Activated naive CD4-positive, alpha-beta T cell treated with anti-CD3 and anti-CD28 coated beads, Interleukin-2, amount 10 ng/mL, durations not matched to agents 7 days and 5 days (primary cell): Measurements from ENCODE around the gene NCSTN.
A peak's percentile ranks its signal among the peaks of the same experiment; 100 is the strongest.

Source experiments
- CTCF ChIA-PET: fragments of 350-600 bp; sonication (Branson Sonifier 250); formaldehyde crosslinking; loops from one replicate; lab custom pipeline; 2021; ENCODE audit warnings: antibody characterized with exemption; lab: Charles Lee
- DNase-seq: peaks from one replicate; pipeline ENCODE4 v3.0.0-alpha.2; 2020
- H3K27ac Mint-ChIP-seq: one replicate; pipeline ENCODE4 v1.8.0; 2021; ENCODE audit warnings: mild to moderate bottlenecking, moderate library complexity, mixed read lengths
- H3K27me3 Mint-ChIP-seq: one replicate; pipeline ENCODE4 v1.8.0; 2021; ENCODE audit warnings: mild to moderate bottlenecking, mixed read lengths
- H3K36me3 Mint-ChIP-seq: one replicate; pipeline ENCODE4 v1.8.0; 2021; ENCODE audit warnings: mixed read lengths
- H3K4me1 Mint-ChIP-seq: one replicate; pipeline ENCODE4 v1.8.0; 2021; ENCODE audit warnings: mixed read lengths
- H3K4me3 Mint-ChIP-seq: one replicate; pipeline ENCODE4 v1.8.0; 2021; ENCODE audit warnings: mild to moderate bottlenecking, moderate library complexity, mixed read lengths
- H3K9me3 Mint-ChIP-seq: one replicate; pipeline ENCODE4 v1.8.0; 2021; ENCODE audit warnings: mixed read lengths

NCSTN gene

DNA sequence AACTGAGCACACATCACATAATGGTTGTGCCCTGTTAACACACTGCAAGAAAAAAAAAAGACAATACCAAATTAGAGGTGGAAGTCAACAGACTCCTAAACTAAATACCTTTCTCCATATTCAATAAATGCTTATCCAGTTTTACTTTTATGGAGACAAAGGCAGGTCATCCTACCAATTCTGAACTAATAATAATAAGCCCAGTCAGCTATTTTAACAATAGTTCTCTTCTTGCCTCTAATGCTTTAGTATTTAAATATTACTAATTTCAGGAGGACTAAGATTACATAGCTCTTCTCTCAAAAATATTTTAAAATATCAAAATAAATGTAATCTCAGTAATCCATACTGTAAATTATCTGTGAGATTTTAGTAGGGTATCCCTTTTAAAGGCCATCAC is 10.7 kb upstream of the NCSTN start:
- CTCF ChIA-PET: interaction anchor here (0.9 to 1.2 kb wide), 2 partner anchors 41 to 93 kb away, joined by 4 read pairs; no protein-coding TSS in a partner anchor
- peaks cover 5% of the 10 kb centered on the region for H3K4me1 Mint-ChIP-seq
- no peak for DNase-seq
- H3K9me3 Mint-ChIP-seq: no peaks in the 10 kb centered on the region
- peaks cover 52% of the 10 kb centered on the region for H3K36me3 Mint-ChIP-seq
- no peaks in the 10 kb centered on the region for H3K27me3 Mint-ChIP-seq
- no peak overlapping the region for H3K27ac Mint-ChIP-seq
- H3K4me3 Mint-ChIP-seq: no peak overlapping the region

GRCh38 chr1:160338580-160338979 is 4.6 kb upstream of the NCSTN start:
- Mint-ChIP-seq H3K36me3 (peaks cover 50% of the 10 kb centered on the region), H3K4me3 (no peak overlapping the region), H3K9me3 (no peaks in the 10 kb centered on the region), H3K4me1 (peaks cover 26% of the 10 kb centered on the region), H3K27me3 (no peaks in the 10 kb centered on the region), H3K27ac (no peak overlapping the region)
- CTCF ChIA-PET: interaction anchor here (1.1 to 1.9 kb wide), 3 partner anchors 37 to 47 kb away, joined by 3 to 5 read pairs (median 4); no protein-coding TSS in a partner anchor
- DNase-seq: no peak

GRCh38 chr1:160340146-160340545 is 3.0 kb upstream of the NCSTN start:
- DNase-seq: no peak
- H3K36me3 Mint-ChIP-seq: peaks cover 48% of the 10 kb centered on the region
- H3K4me1 Mint-ChIP-seq: peaks cover 37% of the 10 kb centered on the region
- H3K27me3 Mint-ChIP-seq: no peaks in the 10 kb centered on the region
- H3K4me3 Mint-ChIP-seq: no peak overlapping the region
- no peaks in the 10 kb centered on the region for H3K9me3 Mint-ChIP-seq
- CTCF ChIA-PET: interaction anchor here (0.9 to 1.9 kb wide), 2 partner anchors 15 to 49 kb away, joined by 3 to 5 read pairs; no protein-coding TSS in a partner anchor
- H3K27ac Mint-ChIP-seq: no peak overlapping the region

DNA sequence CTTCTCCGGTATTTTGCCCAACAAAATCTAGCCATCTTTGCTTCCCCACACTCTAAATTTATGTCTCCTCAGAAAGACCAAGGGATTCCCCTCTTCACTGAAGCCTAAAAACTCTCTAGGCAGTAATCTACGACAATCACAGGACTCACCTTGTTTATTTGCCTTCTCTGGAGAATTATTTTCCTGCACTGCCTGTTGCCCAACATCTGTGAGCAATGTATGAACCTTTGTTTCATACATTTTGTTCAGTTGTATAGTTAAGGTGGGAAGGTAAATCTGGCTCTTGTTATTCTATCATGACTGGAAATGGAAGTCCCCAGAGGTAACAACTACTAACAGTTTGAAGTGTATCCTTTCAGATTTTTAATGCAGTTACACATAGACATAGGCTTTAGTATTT is 2.3 kb upstream of the NCSTN start:
- Mint-ChIP-seq H3K27me3 (no peaks in the 10 kb centered on the region), H3K4me3 (no peak overlapping the region), H3K9me3 (no peaks in the 10 kb centered on the region), H3K36me3 (peaks cover 46% of the 10 kb centered on the region), H3K27ac (no peak overlapping the region), H3K4me1 (peaks cover 37% of the 10 kb centered on the region)
- DNase-seq: no peak
- CTCF ChIA-PET: no interaction called here

GRCh38 chr1:160342526-160342925 is 657 bp upstream of the NCSTN start:
- peak overlapping the region; percentile 100 for H3K4me3 Mint-ChIP-seq
- H3K4me1 Mint-ChIP-seq: peaks cover 48% of the 10 kb centered on the region
- CTCF ChIA-PET: no interaction called here
- H3K27ac Mint-ChIP-seq: peak overlapping the region; percentile 98
- H3K27me3 Mint-ChIP-seq: no peaks in the 10 kb centered on the region
- DNase-seq: peak; percentile 26
- H3K36me3 Mint-ChIP-seq: peaks cover 50% of the 10 kb centered on the region
- no peaks in the 10 kb centered on the region for H3K9me3 Mint-ChIP-seq

- H3K27ac Mint-ChIP-seq: peak overlapping the region; percentile 98
- no peaks in the 10 kb centered on the region for H3K9me3 Mint-ChIP-seq
- H3K27me3 Mint-ChIP-seq: no peaks in the 10 kb centered on the region
- no peak for DNase-seq
- peaks cover 39% of the 10 kb centered on the region for H3K36me3 Mint-ChIP-seq
- CTCF ChIA-PET: interaction anchor here (1.1 to 1.4 kb wide), 2 partner anchors 9 to 10 kb away, joined by 3 read pairs; no protein-coding TSS in a partner anchor
- H3K4me3 Mint-ChIP-seq: peak overlapping the region; percentile 100
- H3K4me1 Mint-ChIP-seq: peaks cover 43% of the 10 kb centered on the region
These were observed 1.1 kb downstream of the NCSTN start for GRCh38 chr1:160344241-160344640.

DNA sequence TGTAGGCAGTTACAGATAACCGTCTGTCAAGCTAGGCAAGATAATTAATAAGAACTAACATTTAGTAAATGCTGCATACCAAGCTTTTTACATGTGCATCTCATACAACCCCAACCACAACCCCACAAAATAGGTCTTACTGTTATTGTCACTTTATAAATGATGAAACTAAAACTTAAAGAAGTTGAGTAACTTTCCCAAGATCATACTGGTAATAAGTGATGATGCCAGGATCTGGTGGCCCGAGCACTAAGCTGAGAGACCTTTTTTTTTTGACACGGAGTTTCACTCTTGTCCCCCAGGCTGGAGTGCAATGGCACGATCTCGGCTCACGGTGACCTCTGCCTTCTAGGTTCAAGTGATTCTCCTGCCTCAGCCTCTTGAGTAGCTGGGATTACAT is 1.8 kb downstream of the NCSTN start:
- no peaks in the 10 kb centered on the region for H3K27me3 Mint-ChIP-seq
- H3K36me3 Mint-ChIP-seq: peaks cover 40% of the 10 kb centered on the region
- peaks cover 43% of the 10 kb centered on the region for H3K4me1 Mint-ChIP-seq
- no peak overlapping the region for H3K27ac Mint-ChIP-seq
- no peak for DNase-seq
- H3K4me3 Mint-ChIP-seq: peak overlapping the region; percentile 100
- no peaks in the 10 kb centered on the region for H3K9me3 Mint-ChIP-seq
- CTCF ChIA-PET: interaction anchor here (1.1 to 1.4 kb wide), 2 partner anchors 8 to 9 kb away, joined by 3 read pairs; no protein-coding TSS in a partner anchor

GRCh38 chr1:160346463-160346862 is 3.3 kb downstream of the NCSTN start:
- no peak for DNase-seq
- H3K9me3 Mint-ChIP-seq: no peaks in the 10 kb centered on the region
- H3K27ac Mint-ChIP-seq: no peak overlapping the region
- CTCF ChIA-PET: interaction anchor here (0.7 to 1.3 kb wide), 3 partner anchors 30 to 153 kb away, joined by 3 to 4 read pairs (median 3); no protein-coding TSS in a partner anchor
- peaks cover 31% of the 10 kb centered on the region for H3K4me1 Mint-ChIP-seq
- H3K36me3 Mint-ChIP-seq: peaks cover 39% of the 10 kb centered on the region
- H3K27me3 Mint-ChIP-seq: no peaks in the 10 kb centered on the region
- no peak overlapping the region for H3K4me3 Mint-ChIP-seq

DNA sequence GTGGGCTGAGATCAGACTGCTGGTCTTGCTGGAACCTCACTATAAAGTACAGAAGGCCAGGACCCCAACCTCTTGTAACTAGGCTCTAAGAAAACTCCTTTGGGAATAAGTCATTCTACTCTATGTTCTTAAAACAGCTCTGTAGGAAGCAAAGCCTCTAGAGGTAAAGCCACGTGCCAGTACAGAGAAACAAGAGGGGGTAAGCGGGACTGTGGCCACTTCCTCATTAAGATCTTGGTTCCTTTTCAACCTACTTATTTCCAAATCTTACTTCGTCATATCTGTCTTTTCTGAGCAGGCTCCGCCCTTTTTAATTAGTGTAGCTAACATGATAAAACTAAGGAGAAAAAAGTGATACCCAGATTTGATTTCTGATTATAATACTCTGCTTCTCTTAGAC is 3.8 kb downstream of the NCSTN start:
- Mint-ChIP-seq H3K27ac (no peak overlapping the region), H3K4me1 (peaks cover 26% of the 10 kb centered on the region), H3K36me3 (peaks cover 41% of the 10 kb centered on the region), H3K9me3 (no peaks in the 10 kb centered on the region), H3K4me3 (no peak overlapping the region), H3K27me3 (no peaks in the 10 kb centered on the region)
- no peak for DNase-seq
- CTCF ChIA-PET: interaction anchor here (0.7 to 1.3 kb wide), 3 partner anchors 29 to 154 kb away, joined by 3 to 4 read pairs (median 3); no protein-coding TSS in a partner anchor

- H3K4me1 Mint-ChIP-seq: peaks cover 5% of the 10 kb centered on the region
- no peaks in the 10 kb centered on the region for H3K27me3 Mint-ChIP-seq
- H3K4me3 Mint-ChIP-seq: no peak overlapping the region
- H3K36me3 Mint-ChIP-seq: peaks cover 55% of the 10 kb centered on the region
- H3K9me3 Mint-ChIP-seq: no peaks in the 10 kb centered on the region
- DNase-seq: no peak
- H3K27ac Mint-ChIP-seq: no peak overlapping the region
- CTCF ChIA-PET: interaction anchor here (1.4 to 6.1 kb wide), 3 partner anchors 24 to 27 kb away, joined by 3 to 60 read pairs (median 10); no protein-coding TSS in a partner anchor
These were observed 8.4 kb downstream of the NCSTN start for GRCh38 chr1:160351629-160352028.

- no peak for DNase-seq
- H3K4me3 Mint-ChIP-seq: no peak overlapping the region
- no peaks in the 10 kb centered on the region for H3K27me3 Mint-ChIP-seq
- H3K4me1 Mint-ChIP-seq: no peaks in the 10 kb centered on the region
- H3K36me3 Mint-ChIP-seq: peaks cover 57% of the 10 kb centered on the region
- CTCF ChIA-PET: interaction anchor here (0.8 to 6.1 kb wide), 3 partner anchors 8 to 26 kb away, joined by 3 to 60 read pairs (median 3); no protein-coding TSS in a partner anchor
- no peaks in the 10 kb centered on the region for H3K9me3 Mint-ChIP-seq
- no peak overlapping the region for H3K27ac Mint-ChIP-seq
These were observed 9.4 kb downstream of the NCSTN start for GRCh38 chr1:160352555-160352954.

DNA sequence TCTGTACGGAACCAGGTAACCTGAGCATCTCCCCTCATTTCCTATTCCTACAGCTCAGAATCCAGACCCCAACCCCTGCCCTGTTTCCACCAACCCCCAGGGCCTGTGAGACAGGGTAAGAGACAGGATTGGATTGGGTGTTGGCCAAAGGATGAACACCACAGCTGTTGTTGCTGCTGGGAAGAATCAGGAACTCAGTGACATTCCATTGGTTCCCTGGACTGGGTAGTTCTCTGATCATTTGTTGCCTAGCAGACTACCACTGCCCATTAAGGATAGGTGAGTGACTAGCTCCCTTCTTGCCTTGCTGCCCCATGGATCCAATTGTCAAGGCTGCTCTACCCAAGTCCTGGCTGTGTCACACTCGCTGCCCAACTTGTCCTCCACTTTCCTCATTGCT is 10.0 kb downstream of the NCSTN start:
- CTCF ChIA-PET: interaction anchor here (0.8 to 6.1 kb wide), 3 partner anchors 9 to 26 kb away, joined by 3 to 60 read pairs (median 11); no protein-coding TSS in a partner anchor
- Mint-ChIP-seq H3K4me3 (no peak overlapping the region), H3K27ac (no peak overlapping the region), H3K9me3 (no peaks in the 10 kb centered on the region), H3K36me3 (peaks cover 60% of the 10 kb centered on the region), H3K27me3 (no peaks in the 10 kb centered on the region), H3K4me1 (no peaks in the 10 kb centered on the region)
- DNase-seq: no peak

GRCh38 chr1:160354388-160354985 is 11.3 kb downstream of the NCSTN start:
- peak; percentile 44 for DNase-seq
- CTCF ChIA-PET: interaction anchor here (0.5 to 6.1 kb wide), 11 partner anchors 10 to 450 kb away, joined by 3 to 60 read pairs (median 4); no protein-coding TSS in a partner anchor
- no peak overlapping the region for H3K27ac Mint-ChIP-seq
- peaks cover 64% of the 10 kb centered on the region for H3K36me3 Mint-ChIP-seq
- no peaks in the 10 kb centered on the region for H3K9me3 Mint-ChIP-seq
- no peaks in the 10 kb centered on the region for H3K27me3 Mint-ChIP-seq
- H3K4me1 Mint-ChIP-seq: no peaks in the 10 kb centered on the region
- H3K4me3 Mint-ChIP-seq: no peak overlapping the region

DNA sequence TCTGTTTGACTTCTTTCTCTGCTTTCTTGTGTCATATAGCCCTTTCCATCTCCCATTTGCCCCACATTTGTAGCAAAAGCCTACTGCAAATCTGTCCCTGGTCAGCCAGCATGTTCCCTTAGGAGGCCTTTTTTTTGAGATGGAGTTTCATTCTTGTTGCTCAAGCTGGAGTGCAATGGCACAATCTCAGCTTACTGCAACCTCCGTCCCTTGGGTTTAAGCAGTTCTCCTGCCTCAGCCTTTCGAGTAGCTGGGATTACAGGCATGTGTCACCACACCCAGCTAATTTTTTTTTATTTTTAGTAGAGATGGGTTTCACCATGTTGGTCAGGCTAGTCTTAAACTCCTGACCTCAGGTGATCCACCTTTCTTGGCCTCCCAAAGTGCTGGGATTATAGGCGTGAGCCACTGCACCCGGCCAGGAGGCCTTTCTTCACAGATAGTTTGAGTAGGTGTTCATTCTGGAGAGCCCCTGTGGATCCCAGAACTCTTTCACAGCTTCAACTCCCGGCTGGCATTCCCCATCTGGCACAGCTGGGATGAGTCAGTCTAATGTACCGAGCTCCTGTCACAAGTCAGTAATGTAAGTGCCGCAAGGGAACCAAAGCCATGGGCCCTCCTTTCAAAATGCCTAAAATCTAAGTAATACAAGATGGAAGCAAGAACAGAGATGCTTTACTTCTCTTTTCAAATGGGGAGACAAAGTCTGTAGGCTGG is 14.3 kb downstream of the NCSTN start:
- H3K4me1 Mint-ChIP-seq: no peaks in the 10 kb centered on the region
- H3K9me3 Mint-ChIP-seq: no peaks in the 10 kb centered on the region
- peaks cover 48% of the 10 kb centered on the region for H3K36me3 Mint-ChIP-seq
- CTCF ChIA-PET: interaction anchor here (1.6 to 6.1 kb wide), 2 partner anchors 8 to 19 kb away, joined by 4 to 60 read pairs; no protein-coding TSS in a partner anchor
- no peaks in the 10 kb centered on the region for H3K27me3 Mint-ChIP-seq
- H3K27ac Mint-ChIP-seq: no peak overlapping the region
- no peak for DNase-seq
- H3K4me3 Mint-ChIP-seq: no peak overlapping the region
